RWPE2 (cell line): ENCODE results near the gene DDX39A.

Experiments used
- ATAC-seq: fragments of 200-7000 bp; cut with Tn5 transposase; 3 replicates; pipeline ENCODE4 v1.9.1; 2021; ENCODE audit warnings: low read depth
- DNase-seq: peaks from one replicate; pipeline ENCODE4 v3.0.0-alpha.2; 2020; ENCODE audit warnings: low spot score
- H3K27ac ChIP-seq: fragments of 450-650 bp; 2 replicates; pipeline ENCODE4 v1.5.1; 2017; ENCODE audit warnings: mild to moderate bottlenecking; ENCODE audit not compliant: poor library complexity, severe bottlenecking
- H3K27me3 ChIP-seq: fragments of 250-450 bp; sonication (Bioruptor Pico); 2 replicates; pipeline ENCODE4 v1.5.1; 2021; ENCODE audit warnings: mild to moderate bottlenecking, moderate library complexity; ENCODE audit not compliant: insufficient read depth, poor library complexity, severe bottlenecking
- H3K36me3 ChIP-seq: fragments of 250-450 bp; sonication (Bioruptor Pico); 2 replicates; pipeline ENCODE4 v1.5.1; 2020; ENCODE audit warnings: low read depth, mild to moderate bottlenecking, moderate library complexity
- H3K4me1 ChIP-seq: fragments of 250-450 bp; sonication (Bioruptor Pico); 2 replicates; pipeline ENCODE4 v1.5.1; 2021; ENCODE audit warnings: mild to moderate bottlenecking, moderate library complexity; ENCODE audit not compliant: insufficient read depth, poor library complexity, severe bottlenecking
- H3K4me3 ChIP-seq: fragments of 250-450 bp; sonication (Bioruptor Pico); 2 replicates; pipeline ENCODE4 v1.5.1; 2021; ENCODE audit warnings: mild to moderate bottlenecking, moderate library complexity; ENCODE audit not compliant: severe bottlenecking
- H3K9me3 ChIP-seq: fragments of 250-450 bp; sonication (Bioruptor Pico); 2 replicates; pipeline ENCODE4 v1.5.1; 2021; ENCODE audit warnings: mild to moderate bottlenecking, moderate library complexity; ENCODE audit not compliant: severe bottlenecking
- CTCF ChIP-seq: fragments of 450-650 bp; IDR thresholded peaks from one replicate; pipeline ENCODE4 v1.5.1; 2017; ENCODE audit warnings: mild to moderate bottlenecking, moderate library complexity; ENCODE audit not compliant: poor library complexity, severe bottlenecking

Gene DDX39A

GRCh38 chr19:14395262-14395661 is 23.9 kb downstream of the DDX39A start:
- ATAC-seq, result no peak
- no peak for DNase-seq
- no peak for TF ChIP-seq CTCF
- Histone ChIP-seq H3K27ac (no peak overlapping the region), H3K9me3 (no peaks in the 10 kb centered on the region), H3K36me3 (peaks cover 4% of the 10 kb centered on the region; the same call in 1 of the 2 replicates), H3K4me3 (no peak overlapping the region), H3K27me3 (no peaks in the 10 kb centered on the region), H3K4me1 (no peaks in the 10 kb centered on the region)

DNA sequence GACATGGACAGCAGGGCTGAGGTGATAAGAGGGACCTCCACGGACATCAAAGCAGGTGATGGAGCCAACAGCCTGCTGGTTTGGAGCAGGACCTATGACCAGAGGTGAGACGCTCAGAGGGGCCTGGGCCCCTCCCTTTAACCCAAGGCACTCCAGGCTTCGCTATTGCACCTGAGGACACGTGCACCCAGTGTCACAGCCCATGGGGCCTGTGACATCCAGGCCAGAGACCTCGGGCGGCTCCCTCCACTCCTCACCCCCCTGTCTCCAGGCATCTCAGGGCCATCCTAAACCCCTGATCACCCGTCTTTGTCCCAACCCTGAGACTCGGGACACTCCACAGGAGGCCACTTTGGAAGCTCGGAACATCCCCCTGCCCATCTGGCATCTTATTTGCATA is 25.0 kb downstream of the DDX39A start:
- Histone ChIP-seq H3K4me3 (no peak overlapping the region), H3K27me3 (no peaks in the 10 kb centered on the region), H3K27ac (no peak overlapping the region), H3K4me1 (no peaks in the 10 kb centered on the region), H3K36me3 (peaks cover 3% of the 10 kb centered on the region; the same call in 1 of the 2 replicates), H3K9me3 (no peaks in the 10 kb centered on the region)
- DNase-seq (no peak), ATAC-seq (no peak)
- no peak for TF ChIP-seq CTCF

- no peak for TF ChIP-seq CTCF
- peaks cover 3% of the 10 kb centered on the region; the same call in 1 of the 2 replicates for H3K36me3 ChIP-seq
- no peak overlapping the region for H3K27ac ChIP-seq
- no peak overlapping the region for H3K4me3 ChIP-seq
- H3K9me3 ChIP-seq, result no peaks in the 10 kb centered on the region
- DNase-seq (no peak), ATAC-seq (no peak)
- H3K4me1 ChIP-seq, result no peaks in the 10 kb centered on the region
- no peaks in the 10 kb centered on the region for H3K27me3 ChIP-seq
These were observed 25.8 kb downstream of the DDX39A start for GRCh38 chr19:14393329-14393728.

DNA sequence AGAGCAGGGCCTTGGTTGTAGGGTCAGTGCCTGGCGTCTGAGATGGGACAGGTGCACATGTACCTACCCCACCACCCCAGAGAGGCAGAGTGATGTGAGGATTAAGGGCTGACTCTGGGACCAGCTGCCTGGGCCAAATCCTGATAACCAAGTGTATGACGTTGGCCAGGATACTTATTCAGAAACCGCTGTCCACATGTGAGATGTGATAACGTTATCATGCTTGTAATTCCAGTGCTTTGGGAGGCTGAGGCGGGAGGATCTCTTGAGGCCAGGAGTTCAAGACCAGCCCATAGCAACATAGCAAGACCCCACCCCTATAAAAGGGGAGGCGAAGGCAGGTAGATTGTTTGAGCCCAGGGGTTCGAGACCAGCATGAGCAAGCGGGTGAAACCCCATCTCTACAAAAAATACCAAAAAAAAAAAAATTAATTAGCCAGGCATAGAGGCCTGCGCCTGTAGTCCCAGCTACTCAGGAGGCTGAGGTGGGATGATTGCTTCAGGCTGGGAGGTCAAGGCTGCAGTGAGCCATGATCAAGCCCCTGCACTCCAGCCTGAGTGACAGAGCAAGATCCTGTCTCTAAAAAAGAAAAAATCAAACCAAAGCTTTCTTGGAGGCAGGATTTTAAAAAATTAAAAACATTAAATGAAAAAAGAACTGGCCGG is 27.9 kb downstream of the DDX39A start:
- no peak for ATAC-seq
- H3K36me3 ChIP-seq, result peaks cover 3% of the 10 kb centered on the region; the same call in 1 of the 2 replicates
- H3K27ac ChIP-seq, result no peak overlapping the region
- DNase-seq, result no peak
- H3K9me3 ChIP-seq, result no peaks in the 10 kb centered on the region
- no peaks in the 10 kb centered on the region for H3K4me1 ChIP-seq
- no peaks in the 10 kb centered on the region for H3K27me3 ChIP-seq
- H3K4me3 ChIP-seq, result no peak overlapping the region
- TF ChIP-seq CTCF, result no peak

GRCh38 chr19:14390548-14390947 is 28.6 kb downstream of the DDX39A start:
- H3K4me3 ChIP-seq, result no peak overlapping the region
- no peak for DNase-seq
- H3K27me3 ChIP-seq, result no peaks in the 10 kb centered on the region
- no peaks in the 10 kb centered on the region for H3K9me3 ChIP-seq
- no peak for TF ChIP-seq CTCF
- H3K36me3 ChIP-seq, result peaks cover 3% of the 10 kb centered on the region; the same call in 1 of the 2 replicates
- H3K27ac ChIP-seq, result no peak overlapping the region
- ATAC-seq, result no peak
- no peaks in the 10 kb centered on the region for H3K4me1 ChIP-seq
